HG02852 (cell line): ENCODE data around the gene DMD.

ENCODE experiments used
- ATAC-seq: cut with Tn5 transposase; IDR thresholded peaks from one replicate; pipeline ENCODE4 v1.9.1; 2021; ENCODE audit warnings: mild to moderate bottlenecking, moderate library complexity; ENCODE audit not compliant: unreplicated experiment

DMD gene

GRCh38 chrX:31165241-31166035 is 2045.9 kb downstream of the DMD start:
- no peak for ATAC-seq

- ATAC-seq = no peak
Observed at GRCh38 chrX:31154946-31155345, 2056.4 kb downstream of the DMD start.

- no peak for ATAC-seq
Observed at GRCh38 chrX:31153475-31154047, 2057.8 kb downstream of the DMD start.

GRCh38 chrX:31147175-31147574 is 2064.2 kb downstream of the DMD start:
- no peak for ATAC-seq

- ATAC-seq = no peak
Observed at GRCh38 chrX:31139961-31140360, 2071.4 kb downstream of the DMD start.

- no peak for ATAC-seq
Observed at GRCh38 chrX:31138124-31138523, 2073.2 kb downstream of the DMD start.

- ATAC-seq = peak; percentile 94
Observed at GRCh38 chrX:31136144-31136611, 2075.2 kb downstream of the DMD start.

- ATAC-seq = no peak
Observed at GRCh38 chrX:31132821-31133241, 2078.5 kb downstream of the DMD start.

- no peak for ATAC-seq
Observed at GRCh38 chrX:31130457-31131220, 2080.7 kb downstream of the DMD start.

GRCh38 chrX:31128855-31129254 is 2082.5 kb downstream of the DMD start:
- ATAC-seq = no peak

- ATAC-seq = no peak
Observed at GRCh38 chrX:31127716-31128115, 2083.6 kb downstream of the DMD start.

GRCh38 chrX:31126205-31126604 is 2085.1 kb downstream of the DMD start:
- ATAC-seq = no peak

GRCh38 chrX:31124536-31124935 is 2086.8 kb downstream of the DMD start:
- ATAC-seq = no peak

GRCh38 chrX:31123335-31123734 is 2088.0 kb downstream of the DMD start:
- ATAC-seq = no peak

GRCh38 chrX:31117266-31117665 is 2094.1 kb downstream of the DMD start:
- no peak for ATAC-seq

- ATAC-seq = no peak
Observed at GRCh38 chrX:31115398-31115797, 2096.0 kb downstream of the DMD start.

- no peak for ATAC-seq
Observed at GRCh38 chrX:31114858-31115257, 2096.5 kb downstream of the DMD start.

GRCh38 chrX:31112226-31112999 is 2098.9 kb downstream of the DMD start:
- no peak for ATAC-seq

GRCh38 chrX:31110657-31111056 is 2100.7 kb downstream of the DMD start:
- no peak for ATAC-seq

GRCh38 chrX:31099536-31100090 is 2111.7 kb downstream of the DMD start:
- ATAC-seq = peak; percentile 76

- no peak for ATAC-seq
Observed at GRCh38 chrX:31098079-31098478, 2113.3 kb downstream of the DMD start.
